Ishikawa (cell line): ENCODE data around the gene NEDD4L.

Source experiments
- CEBPB ChIP-seq: IDR thresholded peaks from 2 replicates; pipeline ENCODE4 v1.6.1; 2012
- YY1 ChIP-seq: IDR thresholded peaks from 2 replicates; pipeline ENCODE4 v1.6.1; 2012; ENCODE audit warnings: low read depth

GRCh38 chr18:58431215-58431614 lies 387.2 kb downstream of the NEDD4L start:
- TF ChIP-seq YY1 (no peak), CEBPB (no peak)
